ENCODE data around the gene HDGFL2.

The HDGFL2 gene

DNA sequence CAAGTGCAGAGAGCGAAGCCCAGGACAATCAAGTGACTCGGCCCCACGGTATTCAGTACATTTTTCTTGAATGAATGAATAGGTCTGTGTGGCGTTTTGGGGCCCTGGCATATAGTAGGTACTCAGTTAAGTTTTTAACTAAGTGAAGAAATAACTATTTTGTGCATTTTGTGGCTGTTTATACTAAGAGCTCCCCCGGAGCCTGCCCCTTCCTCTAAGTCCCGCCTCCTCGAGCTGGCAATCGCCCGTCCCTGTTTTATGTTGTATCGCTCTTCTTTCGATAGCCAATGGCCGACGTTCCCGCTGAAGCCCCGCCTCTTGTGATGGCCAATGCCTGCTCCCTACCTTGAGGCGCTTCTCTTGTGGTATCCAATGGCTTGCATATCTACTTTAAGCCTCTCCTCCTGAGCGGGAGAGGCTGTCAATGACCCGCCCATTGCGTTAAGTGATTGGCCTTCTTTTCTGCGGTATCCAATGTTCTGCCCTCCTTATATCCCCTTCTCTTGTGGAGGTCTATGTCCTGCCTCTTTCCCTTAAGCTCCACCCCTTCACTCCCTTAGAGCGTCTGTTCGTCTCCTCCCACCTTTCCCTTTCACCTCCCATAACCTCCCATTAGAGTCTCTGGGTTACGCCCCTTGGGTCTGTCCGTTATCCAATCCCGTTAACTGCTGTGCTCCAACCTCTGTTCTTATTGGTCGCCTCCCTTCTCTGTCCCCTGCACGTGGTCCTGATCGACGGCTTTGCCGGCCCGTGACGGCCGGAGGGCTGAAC, 509 bp upstream of the HDGFL2 start:
- peak; percentile 97 for DNase-seq

DNA sequence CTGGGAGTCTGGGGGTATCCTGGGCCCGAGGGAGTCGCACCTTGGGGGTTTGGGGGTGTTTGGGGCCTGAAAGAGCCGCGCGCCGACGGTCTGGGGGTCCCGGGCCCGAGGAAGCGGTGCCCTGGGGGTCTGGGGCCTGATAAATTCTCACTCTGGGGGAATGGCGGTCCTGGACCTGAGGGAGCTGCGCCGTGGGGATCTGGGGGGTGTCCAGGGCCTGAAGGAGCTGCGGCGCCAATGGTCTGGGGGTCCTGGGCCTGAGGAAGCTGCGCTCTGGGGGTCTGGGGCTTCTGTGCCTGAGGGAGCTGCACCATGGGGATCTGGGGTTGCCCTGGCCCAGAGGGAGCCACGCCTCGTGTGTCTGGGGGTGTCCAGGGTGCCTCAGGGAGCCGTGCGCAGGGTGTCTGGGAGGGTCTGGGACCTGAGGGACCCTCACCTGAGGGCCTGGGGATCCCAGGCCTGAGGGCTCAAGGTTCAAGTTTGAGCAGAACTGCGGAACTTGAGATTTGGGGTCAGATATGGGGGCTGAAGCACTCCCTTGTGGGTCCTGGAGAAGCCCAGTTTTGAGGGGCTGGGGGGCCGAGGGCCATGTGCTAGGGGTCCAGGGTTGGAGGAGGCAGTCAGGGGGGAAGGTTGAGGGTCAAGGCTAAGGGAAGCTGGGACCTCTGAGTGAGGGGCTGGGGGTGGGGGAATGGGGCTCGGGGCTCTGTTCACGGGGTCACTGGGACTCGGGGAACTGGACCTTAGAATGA, 1.1 kb downstream of the HDGFL2 start:
- DNase-seq: no peak

DNA sequence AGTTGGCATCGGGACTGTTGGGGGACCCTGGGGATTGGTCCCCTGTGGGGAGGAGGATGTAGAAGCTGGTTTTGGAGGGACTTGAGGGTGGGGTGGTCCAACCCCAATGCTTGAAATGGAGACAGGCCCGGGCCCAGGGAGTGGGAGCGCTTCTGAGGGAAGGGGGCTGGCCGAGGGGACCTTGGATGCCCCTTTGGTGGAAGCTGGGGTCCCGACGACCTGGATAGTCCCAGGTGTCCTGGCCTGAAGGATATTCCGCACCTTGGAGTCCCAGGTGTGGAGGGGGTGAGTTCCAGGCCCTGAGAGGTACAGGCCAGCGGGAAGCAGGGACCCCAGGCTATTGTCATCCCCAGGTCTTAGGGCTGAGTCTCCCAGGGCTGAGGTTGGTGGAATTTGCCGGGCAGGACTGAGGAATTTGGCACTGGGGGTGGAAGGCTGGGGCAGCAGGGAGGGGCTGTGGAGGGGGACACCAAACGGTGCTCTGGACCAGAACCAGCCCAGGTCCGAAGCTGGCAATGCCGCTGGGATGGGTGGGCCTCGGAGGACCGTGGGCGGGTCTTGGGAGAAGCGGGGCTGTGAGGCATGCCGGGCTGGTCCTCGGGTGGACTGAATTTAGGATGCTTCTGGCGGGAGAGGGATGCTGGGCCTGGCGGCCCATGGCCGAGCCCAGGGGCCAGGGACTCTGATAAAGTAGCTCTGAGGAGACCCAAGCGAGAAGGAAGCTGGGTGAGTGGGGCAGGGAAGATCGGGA, 1.8 kb downstream of the HDGFL2 start:
- DNase-seq: no peak

DNA sequence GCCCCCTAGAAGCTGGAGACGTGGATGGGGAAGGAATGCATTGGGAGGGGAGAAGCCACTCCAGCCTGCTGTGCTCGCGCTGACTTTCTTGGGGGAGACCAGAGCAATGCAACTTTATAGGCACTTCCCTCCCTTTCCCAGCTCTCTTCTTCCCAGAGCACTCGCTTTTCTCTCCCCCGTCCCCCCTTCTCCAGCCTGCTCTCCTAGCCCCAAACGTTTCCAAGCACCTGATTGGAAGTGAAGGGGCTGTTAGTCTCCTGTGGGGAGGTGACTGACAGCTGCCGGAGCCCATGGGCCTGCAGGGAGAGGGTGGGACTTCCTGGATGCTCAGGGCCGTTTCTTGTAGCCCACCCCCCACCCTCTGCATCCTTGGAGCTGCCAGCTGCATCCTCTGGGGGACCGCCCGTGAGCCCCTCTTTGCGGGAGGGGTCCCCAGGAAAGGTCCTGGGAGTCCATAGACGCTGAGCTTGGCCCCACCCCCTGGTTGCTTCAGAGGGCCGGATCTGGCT, 2.5 kb downstream of the HDGFL2 start:
- DNase-seq: no peak

DNA sequence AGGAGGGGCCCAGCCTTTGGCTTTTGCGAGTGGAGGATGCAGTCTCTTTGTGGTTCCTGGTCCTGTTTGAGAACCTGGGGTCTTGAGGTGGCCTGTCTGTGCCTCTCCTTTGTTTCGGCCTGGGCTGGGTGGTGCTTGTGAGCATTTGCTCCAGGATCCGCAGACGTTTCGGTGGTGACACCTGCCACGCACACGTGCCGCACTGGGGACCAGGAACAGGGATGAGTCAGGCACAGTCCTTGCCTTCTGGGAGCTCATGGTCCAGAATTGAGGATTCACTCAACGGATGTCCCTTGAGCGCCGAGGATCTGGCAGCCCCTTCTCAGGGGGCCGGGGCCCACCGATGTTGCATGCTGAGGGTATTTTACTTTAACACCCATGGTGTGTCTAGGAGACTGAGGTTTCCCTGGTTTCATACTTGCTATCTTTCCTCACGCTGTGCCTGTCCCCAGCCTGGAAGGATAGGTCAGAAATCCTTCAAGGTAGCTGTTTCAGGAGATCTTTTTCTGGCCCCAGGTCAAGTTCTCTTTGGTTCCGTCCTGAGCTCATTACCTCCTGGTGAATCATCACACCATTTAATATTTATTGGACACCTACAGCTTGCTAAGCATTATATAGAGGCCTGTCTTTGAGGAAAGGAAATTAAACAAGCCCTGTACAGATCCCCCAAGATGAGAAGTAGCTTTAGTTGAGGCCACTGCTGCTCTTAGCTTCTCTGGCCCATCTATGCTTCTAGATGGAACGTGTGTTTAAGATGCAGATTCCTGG, 5.1 kb downstream of the HDGFL2 start:
- no peak for DNase-seq

DNA sequence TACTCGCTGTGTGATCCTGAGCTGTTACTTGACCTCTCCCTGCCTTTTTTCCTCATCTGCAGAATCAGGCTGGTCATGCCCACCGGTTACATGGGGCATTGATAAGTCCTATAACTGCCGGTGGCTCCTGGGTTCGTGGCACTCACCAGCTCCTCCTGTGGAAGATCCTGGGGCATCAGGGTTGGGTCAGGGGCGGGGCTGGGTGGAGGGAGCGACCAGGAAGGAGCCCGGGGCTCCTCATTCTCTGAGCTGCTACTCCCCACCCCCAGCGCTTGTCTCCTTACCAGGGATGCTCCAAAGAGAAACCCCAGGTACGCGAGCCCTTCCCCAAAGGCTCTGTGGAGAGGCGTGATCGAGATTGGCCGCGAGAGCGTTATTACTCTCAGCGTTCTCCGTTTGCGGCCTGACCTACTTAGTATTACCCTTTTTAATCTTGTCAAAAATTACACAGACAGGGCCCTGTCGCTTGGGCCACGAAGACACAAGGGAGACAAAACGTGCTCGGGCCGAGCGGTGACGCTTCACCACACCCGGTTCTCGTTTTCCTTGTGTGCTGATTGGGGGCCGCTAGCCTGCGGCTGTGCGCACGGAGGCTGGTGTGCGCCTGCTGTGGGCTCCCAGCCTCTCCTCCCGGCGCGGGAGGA, 10.7 kb downstream of the HDGFL2 start:
- no peak for DNase-seq

DNA sequence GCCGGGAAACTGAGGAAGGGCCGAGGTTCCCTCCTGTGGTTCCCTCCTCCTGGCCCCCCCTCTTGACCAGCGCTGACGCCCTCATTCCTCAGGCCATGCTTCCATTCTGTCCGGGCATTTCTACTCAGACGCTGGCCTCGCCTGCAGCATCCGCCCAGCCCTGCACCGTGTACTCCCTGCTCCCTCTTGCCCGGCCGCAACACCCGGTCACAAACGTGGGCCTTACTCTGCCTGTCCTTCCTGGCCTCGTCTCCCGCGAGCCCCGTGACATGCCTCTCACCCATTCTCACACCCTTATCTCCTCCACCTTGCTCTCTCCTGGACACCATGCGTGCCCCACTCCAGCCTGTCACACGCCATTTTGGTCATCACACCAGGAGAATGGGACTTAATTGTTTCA, 11.3 kb downstream of the HDGFL2 start:
- no peak for DNase-seq

DNA sequence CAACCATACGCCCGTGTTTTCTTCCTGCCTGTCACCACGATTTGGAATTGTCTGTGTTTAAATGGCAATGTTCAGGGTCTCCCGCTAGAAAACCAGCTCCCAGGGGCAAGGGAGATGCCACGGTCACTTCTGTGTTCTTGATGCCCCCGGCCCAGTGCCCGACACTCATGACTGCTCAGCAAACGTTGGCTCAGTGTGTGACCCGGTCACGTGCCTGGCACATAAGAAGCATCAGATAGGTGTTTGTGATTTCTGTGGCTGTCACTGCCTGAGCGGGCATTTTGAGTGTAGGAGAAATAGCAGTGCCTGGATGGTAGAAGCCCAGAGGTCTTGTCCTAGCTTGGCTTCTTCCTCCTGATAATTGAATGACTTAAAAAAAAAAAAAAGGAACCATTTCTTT, 15.5 kb downstream of the HDGFL2 start:
- DNase-seq: no peak

DNA sequence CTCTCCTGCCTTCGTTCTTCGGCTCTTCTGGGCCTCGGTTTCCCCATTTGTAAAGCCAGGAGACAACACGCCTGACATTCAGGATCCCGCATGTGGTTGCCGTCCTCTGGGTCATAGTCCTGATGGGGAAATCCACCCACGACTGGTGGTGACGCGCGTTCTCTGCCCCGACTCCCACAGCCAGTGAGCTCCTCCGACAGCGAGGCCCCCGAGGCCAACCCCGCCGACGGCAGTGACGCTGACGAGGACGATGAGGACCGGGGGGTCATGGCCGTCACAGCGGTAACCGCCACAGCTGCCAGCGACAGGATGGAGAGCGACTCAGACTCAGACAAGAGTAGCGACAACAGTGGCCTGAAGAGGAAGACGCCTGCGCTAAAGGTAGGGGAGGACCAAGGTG, 16.4 kb downstream of the HDGFL2 start:
- DNase-seq: no peak

DNA sequence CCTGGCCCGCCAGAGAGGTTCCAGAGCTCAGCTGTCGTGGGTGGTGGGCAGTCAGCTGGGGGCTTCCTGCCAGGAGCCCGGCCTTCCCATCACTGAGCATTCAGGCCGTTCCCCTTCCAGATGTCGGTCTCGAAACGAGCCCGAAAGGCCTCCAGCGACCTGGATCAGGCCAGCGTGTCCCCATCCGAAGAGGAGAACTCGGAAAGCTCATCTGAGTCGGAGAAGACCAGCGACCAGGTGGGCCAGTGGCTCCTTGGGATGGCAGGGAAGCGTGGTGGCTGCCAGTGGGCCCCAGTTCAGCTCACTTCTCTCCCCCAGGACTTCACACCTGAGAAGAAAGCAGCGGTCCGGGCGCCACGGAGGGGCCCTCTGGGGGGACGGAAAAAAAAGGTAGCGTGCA, 19.3 kb downstream of the HDGFL2 start:
- no peak for DNase-seq

DNA sequence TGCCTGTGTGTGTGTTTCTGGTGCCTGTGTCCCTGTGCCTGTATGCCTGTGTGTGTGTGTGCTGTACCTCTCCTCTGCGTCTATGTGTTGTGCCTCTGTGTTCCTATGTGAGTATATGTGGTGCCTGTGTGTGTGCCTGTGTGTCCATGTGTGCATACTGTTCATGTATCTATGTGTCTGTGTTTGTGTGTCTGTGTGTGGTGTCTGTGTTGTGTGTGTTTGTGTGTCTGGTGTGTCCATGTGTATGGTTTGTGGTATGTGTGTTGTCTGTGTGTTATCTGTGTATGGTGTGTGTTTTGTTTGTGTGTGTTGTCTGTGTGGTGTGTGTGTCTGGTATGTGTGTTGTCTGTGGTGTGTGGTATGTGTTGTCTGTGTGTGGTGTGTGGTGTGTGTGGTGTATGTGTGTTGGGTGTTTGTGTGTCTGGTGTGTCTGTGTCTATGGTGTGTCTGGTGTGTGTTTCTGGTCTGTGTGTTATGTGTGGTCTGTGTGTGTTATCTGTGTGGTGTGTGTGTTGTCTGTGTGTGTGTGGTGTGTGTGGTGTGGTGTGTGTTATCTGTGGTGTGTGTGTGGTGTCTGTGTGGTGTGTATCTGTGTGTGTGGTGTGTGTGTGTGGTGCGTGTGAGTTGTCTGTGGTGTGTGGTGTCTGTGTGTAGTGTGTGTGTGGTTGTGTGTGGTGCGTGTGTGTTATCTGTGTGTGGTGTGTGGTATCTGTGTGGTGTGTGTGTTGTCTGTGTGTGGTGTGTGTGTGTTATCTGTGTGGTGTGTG, 20.4 kb downstream of the HDGFL2 start:
- DNase-seq: no peak

DNA sequence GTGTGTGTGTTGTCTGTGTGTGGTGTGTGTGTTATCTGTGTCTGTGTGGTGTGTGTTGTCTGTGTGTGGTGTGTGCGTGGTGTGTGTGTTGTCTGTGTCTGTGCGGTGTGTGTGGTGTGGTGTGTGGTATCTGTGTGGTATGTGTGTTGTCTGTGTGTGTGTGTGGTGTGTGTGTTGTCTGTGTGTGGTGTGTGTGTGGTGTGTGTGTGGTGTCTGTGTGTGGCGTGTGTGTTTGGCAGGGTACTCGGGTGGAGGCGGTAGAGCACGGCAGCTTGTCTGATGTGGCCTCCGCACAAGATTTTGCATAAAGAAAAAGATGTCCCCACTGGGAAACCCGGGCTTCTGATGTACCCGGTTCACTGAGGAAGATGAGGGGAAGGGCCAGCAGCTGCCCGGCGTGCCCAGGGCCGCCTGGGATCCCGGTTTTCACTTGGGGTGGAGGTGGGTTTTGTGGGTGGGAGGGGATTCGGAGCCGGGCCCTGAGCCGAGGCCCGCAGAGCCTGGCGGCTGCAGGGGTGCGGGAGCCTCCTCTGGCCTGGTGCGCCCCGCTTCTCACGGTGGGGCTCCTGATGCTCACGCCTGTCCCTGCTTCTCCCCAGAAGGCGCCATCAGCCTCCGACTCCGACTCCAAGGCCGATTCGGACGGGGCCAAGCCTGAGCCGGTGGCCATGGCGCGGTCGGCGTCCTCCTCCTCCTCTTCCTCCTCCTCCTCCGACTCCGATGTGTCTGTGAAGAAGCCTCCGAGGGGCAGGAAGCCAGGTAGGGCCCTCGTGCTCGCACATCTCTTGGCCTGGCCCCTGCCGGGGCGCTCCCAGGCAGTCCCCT, 21.2 kb downstream of the HDGFL2 start:
- no peak for DNase-seq

DNA sequence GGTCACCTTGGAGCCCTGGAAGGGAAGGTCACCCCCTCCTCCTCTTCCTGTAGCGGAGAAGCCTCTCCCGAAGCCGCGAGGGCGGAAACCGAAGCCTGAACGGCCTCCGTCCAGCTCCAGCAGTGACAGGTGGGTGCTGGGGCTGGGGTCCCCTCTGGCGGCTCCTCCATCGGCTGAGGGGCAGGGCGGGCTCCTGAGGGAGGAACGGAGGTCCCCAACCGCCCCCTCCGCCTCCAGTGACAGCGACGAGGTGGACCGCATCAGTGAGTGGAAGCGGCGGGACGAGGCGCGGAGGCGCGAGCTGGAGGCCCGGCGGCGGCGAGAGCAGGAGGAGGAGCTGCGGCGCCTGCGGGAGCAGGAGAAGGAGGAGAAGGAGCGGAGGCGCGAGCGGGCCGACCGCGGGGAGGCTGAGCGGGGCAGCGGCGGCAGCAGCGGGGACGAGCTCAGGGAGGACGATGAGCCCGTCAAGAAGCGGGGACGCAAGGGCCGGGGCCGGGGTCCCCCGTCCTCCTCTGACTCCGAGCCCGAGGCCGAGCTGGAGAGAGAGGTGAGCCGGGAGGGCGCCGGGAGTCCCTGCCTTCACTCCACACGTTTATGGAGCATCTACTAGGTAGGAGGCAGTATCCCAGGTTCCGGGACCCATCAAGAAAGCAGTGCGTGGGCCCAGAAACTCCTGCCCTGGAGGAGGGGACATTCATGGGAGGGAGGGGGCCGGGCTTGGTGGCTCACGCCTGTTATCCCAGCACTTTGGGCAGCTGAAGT, 22.0 kb downstream of the HDGFL2 start:
- DNase-seq: no peak

DNA sequence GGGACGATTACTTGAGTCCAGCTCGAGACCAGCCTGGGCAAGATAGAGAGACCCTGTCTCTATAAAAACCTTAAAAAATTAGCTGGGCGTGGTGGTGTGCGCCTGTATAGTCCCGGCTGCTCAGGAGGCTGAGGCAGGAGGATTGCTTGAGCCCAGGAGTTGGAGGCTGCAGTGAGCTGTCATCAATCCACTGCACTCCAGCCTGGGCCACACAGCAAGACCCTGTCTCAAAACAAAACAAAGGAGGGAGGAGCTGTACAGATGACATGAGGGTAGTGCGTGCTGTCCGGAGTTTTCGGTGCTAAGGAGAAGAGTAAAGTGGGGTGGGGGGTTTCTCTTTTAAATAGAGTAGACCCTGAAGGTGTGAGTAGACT, 22.6 kb downstream of the HDGFL2 start:
- no peak for DNase-seq

DNA sequence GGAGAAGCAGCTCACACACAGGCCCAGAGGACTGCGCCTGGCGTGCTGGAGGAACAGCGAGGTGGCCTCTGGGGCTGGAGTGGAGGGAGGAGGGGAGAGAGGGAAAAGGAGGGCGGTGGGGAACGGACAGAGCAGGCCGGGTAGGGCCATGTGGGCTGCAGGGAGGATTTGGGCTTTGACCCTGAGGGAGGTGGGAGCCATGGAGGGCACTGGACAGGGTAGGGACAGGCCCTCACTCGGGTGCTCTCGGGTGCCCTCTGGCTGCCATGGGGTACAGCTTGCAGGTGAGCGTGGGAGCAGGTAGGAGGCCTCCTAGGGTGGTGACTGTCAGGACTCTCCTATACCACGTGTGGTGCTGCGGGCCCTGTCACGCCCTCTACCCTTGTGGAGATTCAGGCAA, 23.4 kb downstream of the HDGFL2 start:
- DNase-seq: no peak

DNA sequence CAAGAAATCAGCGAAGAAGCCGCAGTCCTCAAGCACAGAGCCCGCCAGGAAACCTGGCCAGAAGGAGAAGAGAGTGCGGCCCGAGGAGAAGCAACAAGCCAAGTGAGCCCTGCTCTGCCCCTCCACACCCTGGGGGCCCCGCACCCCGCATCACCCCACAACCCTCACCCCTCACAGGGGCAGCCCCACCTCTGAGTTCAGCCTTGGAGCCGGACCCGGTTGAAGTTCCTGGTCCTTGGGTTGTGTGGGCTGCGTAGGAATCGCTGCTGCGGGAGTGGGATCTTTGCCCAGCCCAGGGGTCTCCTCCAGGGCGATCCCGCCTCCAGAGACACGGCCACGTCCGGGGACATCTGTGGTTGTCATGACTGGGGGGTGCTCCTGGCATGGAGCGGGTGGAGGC, 24.2 kb downstream of the HDGFL2 start:
- DNase-seq: no peak

DNA sequence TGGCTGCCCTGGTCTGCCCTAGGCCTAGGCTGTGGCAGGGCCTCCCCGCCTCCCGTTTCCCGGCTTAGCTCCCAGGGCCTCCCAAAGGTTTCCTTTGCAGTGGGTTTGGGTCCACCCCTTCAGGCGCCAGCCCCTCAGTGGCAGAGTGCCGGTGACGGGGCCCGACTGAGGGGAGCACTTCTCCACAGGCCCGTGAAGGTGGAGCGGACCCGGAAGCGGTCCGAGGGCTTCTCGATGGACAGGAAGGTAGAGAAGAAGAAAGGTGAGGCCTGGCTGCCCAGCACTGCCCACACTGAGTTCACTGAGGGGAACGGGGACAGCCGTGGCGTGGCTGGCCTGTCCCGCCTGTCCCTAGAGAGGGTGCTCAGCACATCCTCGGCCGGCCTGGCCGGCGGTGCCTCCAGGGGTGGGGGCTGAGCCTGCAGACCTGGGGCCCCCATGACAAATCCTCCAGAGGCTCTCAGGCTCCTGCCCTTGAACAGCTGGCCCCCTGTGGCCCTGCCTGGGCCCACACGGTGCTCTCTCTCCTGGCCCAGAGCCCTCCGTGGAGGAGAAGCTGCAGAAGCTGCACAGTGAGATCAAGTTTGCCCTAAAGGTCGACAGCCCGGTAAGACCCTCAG, 25.8 kb downstream of the HDGFL2 start:
- no peak for DNase-seq

DNA sequence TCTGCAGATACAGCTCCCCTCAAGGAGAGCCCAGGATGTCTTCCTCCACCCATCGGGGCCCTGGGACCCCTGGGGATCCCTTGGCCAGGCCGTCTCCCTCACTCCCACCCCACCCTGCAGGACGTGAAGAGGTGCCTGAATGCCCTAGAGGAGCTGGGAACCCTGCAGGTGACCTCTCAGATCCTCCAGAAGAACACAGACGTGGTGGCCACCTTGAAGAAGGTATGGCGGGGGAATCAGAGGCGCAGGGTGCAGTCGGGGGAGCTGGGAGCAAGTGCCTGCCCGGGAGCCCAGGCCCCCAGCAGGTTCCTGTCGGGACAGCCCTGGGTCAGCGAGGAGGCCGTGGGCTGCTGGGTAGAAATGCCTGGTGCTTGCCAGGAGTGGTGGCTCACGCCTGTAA, 26.6 kb downstream of the HDGFL2 start:
- no peak for DNase-seq

DNA sequence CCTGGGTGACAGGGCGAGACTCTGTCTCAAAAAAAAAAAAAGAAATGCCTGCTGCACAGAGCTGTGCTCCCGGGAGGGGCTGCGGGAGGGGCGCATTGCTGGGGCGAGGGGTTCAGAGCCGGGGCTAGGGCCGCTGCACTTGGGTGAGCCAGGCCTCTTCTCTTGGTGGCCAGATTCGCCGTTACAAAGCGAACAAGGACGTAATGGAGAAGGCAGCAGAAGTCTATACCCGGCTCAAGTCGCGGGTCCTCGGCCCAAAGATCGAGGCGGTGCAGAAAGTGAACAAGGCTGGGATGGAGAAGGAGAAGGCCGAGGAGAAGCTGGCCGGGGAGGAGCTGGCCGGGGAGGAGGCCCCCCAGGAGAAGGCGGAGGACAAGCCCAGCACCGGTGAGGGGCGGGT, 27.2 kb downstream of the HDGFL2 start:
- no peak for DNase-seq
